ENCODE measurements around the gene SMIM43. TPM values are rescaled to one million over a fixed set of nuclear protein-coding genes. Genes with fewer than 3 reads are reported as not detected.

The SMIM43 gene
- total RNA-seq, 2 experiments from 2014 or later: not detected

- Mint-ChIP-seq H3K27ac (no peak overlapping the region), H3K4me1 (ENCODE audit: low read depth) (peaks cover 6% of the 10 kb centered on the region), H3K27me3 (peaks cover 15% of the 10 kb centered on the region), H3K9me3 (no peaks in the 10 kb centered on the region), H3K36me3 (ENCODE audit: low read depth) (no peaks in the 10 kb centered on the region), H3K4me3 (no peak overlapping the region)
- intact Hi-C loops (cut with micrococcal nuclease): no loop called here
- DNase-seq (no peak), ATAC-seq (peak; percentile 39)
- no peak for TF ChIP-seq CTCF (IDR thresholded peaks at IDR 0.05)
- ChIA-PET POLR2A (interaction anchor here (0.6 to 1.4 kb wide), 3 partner anchors 9 to 47 kb away, joined by 3 to 4 read pairs (median 3); no protein-coding TSS in a partner anchor), CTCF (interaction anchor here (0.9 to 1.0 kb wide), 2 partner anchors 16 to 20 kb away, joined by 3 read pairs; no protein-coding TSS in a partner anchor)
These were observed 11.8 kb upstream of the SMIM43 start for GRCh38 chr4:121776610-121777401.

GRCh38 chr4:121773883-121774282 is 8.9 kb upstream of the SMIM43 start:
- intact Hi-C loops (cut with micrococcal nuclease): no loop called here
- DNase-seq: no peak
- H3K27me3 Mint-ChIP-seq: peaks cover 17% of the 10 kb centered on the region
- H3K4me3 Mint-ChIP-seq: no peak overlapping the region
- H3K36me3 Mint-ChIP-seq (ENCODE audit: low read depth): no peaks in the 10 kb centered on the region
- POLR2A ChIA-PET: no interaction called here
- CTCF ChIA-PET: no interaction called here
- H3K4me1 Mint-ChIP-seq (ENCODE audit: low read depth): peaks cover 6% of the 10 kb centered on the region
- no peaks in the 10 kb centered on the region for H3K9me3 Mint-ChIP-seq
- H3K27ac Mint-ChIP-seq: no peak overlapping the region
- TF ChIP-seq CTCF (IDR thresholded peaks at IDR 0.05): no peak
- no peak for ATAC-seq

GRCh38 chr4:121771869-121772268 is 6.9 kb upstream of the SMIM43 start:
- POLR2A ChIA-PET: no interaction called here
- Mint-ChIP-seq H3K27ac (no peak overlapping the region), H3K4me1 (ENCODE audit: low read depth) (no peaks in the 10 kb centered on the region), H3K27me3 (peaks cover 17% of the 10 kb centered on the region), H3K9me3 (no peaks in the 10 kb centered on the region), H3K36me3 (ENCODE audit: low read depth) (no peaks in the 10 kb centered on the region), H3K4me3 (no peak overlapping the region)
- intact Hi-C loops (cut with micrococcal nuclease): no loop called here
- CTCF ChIA-PET: no interaction called here
- TF ChIP-seq CTCF (IDR thresholded peaks at IDR 0.05): no peak
- ATAC-seq (no peak), DNase-seq (no peak)

- no peak for TF ChIP-seq CTCF (IDR thresholded peaks at IDR 0.05)
- peaks cover 33% of the 10 kb centered on the region for H3K27me3 Mint-ChIP-seq
- intact Hi-C loops (cut with micrococcal nuclease): no loop called here
- H3K4me1 Mint-ChIP-seq (ENCODE audit: low read depth): no peaks in the 10 kb centered on the region
- H3K9me3 Mint-ChIP-seq: no peaks in the 10 kb centered on the region
- ATAC-seq: no peak
- DNase-seq: no peak
- ChIA-PET POLR2A (no interaction called here), CTCF (no interaction called here)
- no peaks in the 10 kb centered on the region for H3K36me3 Mint-ChIP-seq (ENCODE audit: low read depth)
- H3K4me3 Mint-ChIP-seq: no peak overlapping the region
- no peak overlapping the region for H3K27ac Mint-ChIP-seq
These were observed 4.4 kb upstream of the SMIM43 start for GRCh38 chr4:121769341-121769740.

GRCh38 chr4:121767166-121767565 is 2.2 kb upstream of the SMIM43 start:
- intact Hi-C loops (cut with micrococcal nuclease): no loop called here
- no peak for TF ChIP-seq CTCF (IDR thresholded peaks at IDR 0.05)
- peaks cover 3% of the 10 kb centered on the region for H3K4me1 Mint-ChIP-seq (ENCODE audit: low read depth)
- POLR2A ChIA-PET: no interaction called here
- no peak overlapping the region for H3K4me3 Mint-ChIP-seq
- no peaks in the 10 kb centered on the region for H3K36me3 Mint-ChIP-seq (ENCODE audit: low read depth)
- H3K27ac Mint-ChIP-seq: no peak overlapping the region
- no peak for ATAC-seq
- H3K9me3 Mint-ChIP-seq: no peaks in the 10 kb centered on the region
- DNase-seq: no peak
- CTCF ChIA-PET: interaction anchor here (1.1 kb wide), 1 partner anchor 15 kb away, joined by 3 read pairs; no protein-coding TSS in a partner anchor
- peaks cover 47% of the 10 kb centered on the region for H3K27me3 Mint-ChIP-seq

All from activated CD8-positive, alpha-beta T cell treated with anti-CD3 and anti-CD28 coated beads for 36 hours (primary cell).